ENCODE measurements around the gene TNNT3.

The TNNT3 gene

DNA sequence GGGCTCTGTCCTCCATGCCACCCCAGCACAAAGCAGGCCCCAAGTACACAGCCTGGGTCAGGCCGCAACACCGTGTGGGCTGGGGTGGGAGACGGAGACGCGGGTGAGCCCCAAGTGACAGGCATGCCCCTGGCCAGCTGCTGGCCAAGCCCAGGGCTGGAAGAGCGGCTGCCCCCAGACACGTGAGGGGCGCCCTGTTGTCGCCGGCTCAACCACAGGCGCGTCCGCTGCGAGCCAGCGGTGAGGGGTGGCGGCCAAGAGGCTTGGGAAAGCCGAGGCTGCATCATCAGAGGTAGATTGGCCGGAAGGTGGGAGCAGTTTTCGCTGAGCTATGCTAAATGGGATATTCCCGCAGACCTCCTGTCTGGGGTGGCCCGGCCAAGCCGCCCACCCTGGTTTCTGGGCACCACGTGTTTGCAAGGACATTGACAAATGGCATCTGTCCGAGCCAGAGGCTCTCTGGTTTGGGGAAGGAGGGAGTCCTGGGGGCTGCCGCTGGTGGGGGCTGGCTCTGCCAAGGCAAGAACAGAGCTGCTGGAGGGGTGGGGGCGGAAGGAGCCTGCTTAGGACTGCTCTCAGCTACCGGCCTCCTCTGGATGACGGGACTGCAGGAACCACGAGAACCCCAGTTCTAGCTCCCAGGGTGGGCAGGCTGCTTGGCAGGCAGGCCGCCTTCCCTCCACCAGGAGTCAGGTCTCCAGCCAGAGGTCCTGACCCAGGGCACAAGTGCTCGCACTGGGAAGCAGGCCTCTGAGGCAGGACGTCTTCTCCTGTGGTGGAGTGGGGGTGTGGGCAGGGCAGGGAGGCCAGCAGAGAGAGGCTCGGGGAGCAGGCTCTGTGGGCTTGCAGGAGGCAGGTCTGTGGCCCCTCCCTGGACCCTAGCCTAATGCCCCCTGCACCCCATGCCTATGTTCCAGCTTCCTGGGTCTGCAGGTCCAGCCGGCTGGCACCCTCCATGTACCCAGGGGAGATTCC lies 28.4 kb upstream of the TNNT3 start:
- Mint-ChIP-seq H3K27me3 (ENCODE audit: low read depth) (peaks cover 7% of the 10 kb centered on the region), H3K27ac (no peak overlapping the region), H3K4me1 (peaks cover 17% of the 10 kb centered on the region), H3K4me3 (no peak overlapping the region), H3K9me3 (no peaks in the 10 kb centered on the region), H3K36me3 (ENCODE audit: low read depth) (no peaks in the 10 kb centered on the region)
- TF ChIP-seq, protein P1, sequence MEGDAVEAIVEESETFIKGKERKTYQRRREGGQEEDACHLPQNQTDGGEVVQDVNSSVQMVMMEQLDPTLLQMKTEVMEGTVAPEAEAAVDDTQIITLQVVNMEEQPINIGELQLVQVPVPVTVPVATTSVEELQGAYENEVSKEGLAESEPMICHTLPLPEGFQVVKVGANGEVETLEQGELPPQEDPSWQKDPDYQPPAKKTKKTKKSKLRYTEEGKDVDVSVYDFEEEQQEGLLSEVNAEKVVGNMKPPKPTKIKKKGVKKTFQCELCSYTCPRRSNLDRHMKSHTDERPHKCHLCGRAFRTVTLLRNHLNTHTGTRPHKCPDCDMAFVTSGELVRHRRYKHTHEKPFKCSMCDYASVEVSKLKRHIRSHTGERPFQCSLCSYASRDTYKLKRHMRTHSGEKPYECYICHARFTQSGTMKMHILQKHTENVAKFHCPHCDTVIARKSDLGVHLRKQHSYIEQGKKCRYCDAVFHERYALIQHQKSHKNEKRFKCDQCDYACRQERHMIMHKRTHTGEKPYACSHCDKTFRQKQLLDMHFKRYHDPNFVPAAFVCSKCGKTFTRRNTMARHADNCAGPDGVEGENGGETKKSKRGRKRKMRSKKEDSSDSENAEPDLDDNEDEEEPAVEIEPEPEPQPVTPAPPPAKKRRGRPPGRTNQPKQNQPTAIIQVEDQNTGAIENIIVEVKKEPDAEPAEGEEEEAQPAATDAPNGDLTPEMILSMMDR (IDR thresholded peaks at IDR 0.05; ENCODE audit: unreplicated experiment in 3 of 3): no peak

DNA sequence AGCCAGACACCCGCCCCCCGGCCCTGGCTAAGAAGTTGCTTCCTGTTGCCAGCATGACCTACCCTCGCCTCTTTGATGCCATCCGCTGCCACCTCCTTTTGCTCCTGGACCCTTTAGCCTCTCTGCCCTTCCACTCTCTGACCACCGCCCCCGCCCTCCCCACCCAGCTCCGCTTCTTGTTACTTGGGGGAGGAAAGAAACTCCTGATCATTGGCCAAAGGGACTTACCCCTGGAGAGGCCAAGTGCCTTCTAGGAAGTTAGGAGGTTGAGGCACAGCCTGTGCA lies 27.7 kb upstream of the TNNT3 start, which contains the start of gene PRR33:
Gene PRR33, minus strand, starts transcription at position 65 of the 285 bp plus-strand sequence. CDS start 1,311 bp downstream, outside the sequence.
- no peaks in the 10 kb centered on the region for H3K36me3 Mint-ChIP-seq (ENCODE audit: low read depth)
- H3K27me3 Mint-ChIP-seq (ENCODE audit: low read depth): peaks cover 7% of the 10 kb centered on the region
- peaks cover 22% of the 10 kb centered on the region for H3K4me1 Mint-ChIP-seq
- peak within 1 kb of the TSS in 2 of 3 experiments; percentile 26 to 69 for H3K27ac Mint-ChIP-seq
- H3K4me3 Mint-ChIP-seq: no peak within 1 kb of the TSS
- H3K9me3 Mint-ChIP-seq: no peaks in the 10 kb centered on the region
- TF ChIP-seq, protein P1 (IDR thresholded peaks at IDR 0.05; ENCODE audit: unreplicated experiment in 3 of 3): no peak

DNA sequence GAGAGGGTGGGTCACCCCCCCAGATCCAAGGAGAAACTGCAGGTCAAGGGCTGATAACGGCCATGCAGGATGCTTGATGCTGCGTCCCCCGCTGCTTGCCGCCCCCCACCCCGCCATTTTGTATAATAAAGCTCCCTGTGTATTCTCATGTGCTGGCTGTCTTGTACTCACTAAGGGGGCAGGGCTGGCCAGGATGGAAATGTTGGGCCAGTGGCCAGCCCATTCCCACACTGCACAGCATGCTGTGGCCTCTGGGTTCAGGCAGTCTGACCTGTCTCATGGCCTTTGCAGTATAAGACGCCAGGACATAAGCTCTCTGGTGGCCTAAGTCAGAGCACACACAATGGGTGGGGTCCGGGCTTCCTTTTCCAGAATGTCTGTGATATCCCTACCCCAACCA lies 27.4 kb upstream of the TNNT3 start:
- Mint-ChIP-seq H3K27ac (peak overlapping the region in 1 of 3 experiments; percentile 26), H3K4me3 (no peak overlapping the region), H3K36me3 (ENCODE audit: low read depth) (no peaks in the 10 kb centered on the region), H3K27me3 (ENCODE audit: low read depth) (peaks cover 7% of the 10 kb centered on the region), H3K4me1 (peaks cover 22% of the 10 kb centered on the region), H3K9me3 (no peaks in the 10 kb centered on the region)
- TF ChIP-seq, protein P1 (IDR thresholded peaks at IDR 0.05; ENCODE audit: unreplicated experiment in 3 of 3): no peak

DNA sequence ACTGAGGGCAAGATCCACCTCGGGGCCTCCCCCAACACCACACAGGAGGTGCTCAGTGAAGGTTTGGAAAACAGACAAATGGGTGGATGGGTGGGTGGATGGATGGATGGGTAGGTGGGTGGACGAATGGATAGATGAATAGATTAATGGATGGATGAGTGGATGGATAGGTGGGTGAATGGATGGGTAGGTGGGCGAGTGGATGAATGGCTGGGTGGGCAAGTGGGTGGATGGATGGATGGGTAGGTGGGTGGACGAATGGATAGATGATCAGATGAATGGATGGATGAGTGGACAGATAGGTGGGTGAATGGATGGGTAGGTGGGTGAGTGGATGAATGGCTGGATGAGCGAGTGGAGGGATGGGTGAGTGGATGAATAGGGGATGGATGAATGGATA lies 26.9 kb upstream of the TNNT3 start:
- peak overlapping the region in 1 of 3 experiments; percentile 69 for H3K27ac Mint-ChIP-seq
- no peak overlapping the region for H3K4me3 Mint-ChIP-seq
- TF ChIP-seq, protein P1 (IDR thresholded peaks at IDR 0.05; ENCODE audit: unreplicated experiment in 3 of 3): no peak
- peaks cover 7% of the 10 kb centered on the region for H3K27me3 Mint-ChIP-seq (ENCODE audit: low read depth)
- peaks cover 24% of the 10 kb centered on the region for H3K4me1 Mint-ChIP-seq
- no peaks in the 10 kb centered on the region for H3K9me3 Mint-ChIP-seq
- no peaks in the 10 kb centered on the region for H3K36me3 Mint-ChIP-seq (ENCODE audit: low read depth)

DNA sequence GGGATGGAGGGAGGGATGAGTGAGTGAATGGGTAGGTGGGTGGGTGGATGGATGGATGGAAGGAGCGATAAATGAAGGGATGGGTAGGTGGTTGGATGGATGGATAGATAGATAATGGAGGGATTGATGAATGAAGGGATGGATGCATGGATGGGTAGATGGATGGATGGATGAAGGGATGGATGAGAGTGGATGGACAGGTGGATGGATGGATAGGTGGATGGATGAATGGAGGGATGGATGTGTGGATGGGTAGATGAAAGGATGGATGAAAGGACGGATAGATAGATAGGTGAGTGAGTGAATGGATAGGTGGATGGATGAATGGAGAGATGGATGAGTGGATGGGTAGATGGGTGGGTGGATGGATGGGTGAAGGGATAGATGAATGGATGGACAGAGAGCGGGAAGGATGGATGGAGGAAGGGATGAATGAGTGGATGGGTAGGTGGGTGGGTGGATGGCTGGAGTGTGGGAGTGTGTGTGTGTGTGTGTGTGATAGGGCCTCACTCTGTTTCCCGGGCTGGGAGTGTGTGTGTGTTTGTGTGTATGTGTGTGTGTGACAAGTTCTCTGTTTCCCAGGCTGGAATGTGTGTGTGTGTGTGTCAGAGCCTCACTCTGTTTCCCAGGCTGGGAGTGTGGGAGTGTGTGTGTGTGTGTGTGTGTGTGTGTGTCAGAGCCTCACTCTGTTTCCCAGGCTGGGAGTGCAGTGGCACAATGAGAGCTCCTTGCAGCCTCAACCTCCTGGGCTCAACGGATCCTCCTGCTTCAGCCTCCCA lies 25.7 kb upstream of the TNNT3 start:
- no peaks in the 10 kb centered on the region for H3K36me3 Mint-ChIP-seq (ENCODE audit: low read depth)
- TF ChIP-seq, protein P1 (IDR thresholded peaks at IDR 0.05; ENCODE audit: unreplicated experiment in 3 of 3): no peak
- H3K9me3 Mint-ChIP-seq: no peaks in the 10 kb centered on the region
- peaks cover 7% of the 10 kb centered on the region for H3K27me3 Mint-ChIP-seq (ENCODE audit: low read depth)
- peak overlapping the region; percentile 93 to 94 (median 94) for H3K27ac Mint-ChIP-seq
- H3K4me1 Mint-ChIP-seq: peaks cover 24% of the 10 kb centered on the region
- H3K4me3 Mint-ChIP-seq: no peak overlapping the region
